GM23338 (cell line): Measurements from ENCODE around the gene GTSE1. TPM values are rescaled to one million over a fixed set of nuclear protein-coding genes. Genes with fewer than 3 reads are reported as not detected.

Experiments
- ATAC-seq: fragments of 200-7000 bp; cut with Tn5 transposase; 3 replicates; pipeline ENCODE4 v1.9.1; 2020
- DNase-seq: peaks from one replicate; pipeline ENCODE4 v3.0.0-alpha.2; 2015; ENCODE audit warnings: low spot score
- H2AFZ ChIP-seq: fragments of 200-600 bp; sonication (generic); 2 replicates; pipeline ENCODE4 v1.8.0; 2016; ENCODE audit warnings: antibody characterized with exemption, mild to moderate bottlenecking, moderate library complexity
- H3F3A ChIP-seq: fragments of 200-600 bp; sonication (generic); replicated peaks from 2 replicates; pipeline ENCODE4 v1.8.0; 2017; ENCODE audit warnings: antibody characterized with exemption, mixed run types, low read depth
- H3K27ac ChIP-seq: fragments of 200-600 bp; sonication (generic); 2 replicates; pipeline ENCODE4 v1.6.1; 2016; ENCODE audit warnings: low read depth
- H3K27me3 ChIP-seq: fragments of 200-600 bp; sonication (generic); 2 replicates; pipeline ENCODE4 v1.8.0; 2016; ENCODE audit warnings: mild to moderate bottlenecking, mixed run types, moderate library complexity; ENCODE audit not compliant: insufficient read depth
- H3K36me3 ChIP-seq: fragments of 200-600 bp; sonication (generic); 2 replicates; pipeline ENCODE4 v1.8.0; 2016; ENCODE audit warnings: mild to moderate bottlenecking; ENCODE audit not compliant: insufficient read depth
- H3K4me1 ChIP-seq: fragments of 200-600 bp; sonication (generic); 2 replicates; pipeline ENCODE4 v1.8.0; 2016; ENCODE audit warnings: mild to moderate bottlenecking, moderate library complexity; ENCODE audit not compliant: insufficient read depth
- H3K4me2 ChIP-seq: fragments of 200-600 bp; sonication (generic); 2 replicates; pipeline ENCODE4 v1.7.1; 2017; ENCODE audit warnings: mixed run types
- H3K4me3 ChIP-seq: fragments of 200-600 bp; sonication (generic); 2 replicates; pipeline ENCODE4 v1.6.1; 2016; ENCODE audit warnings: mixed run types
- H3K79me2 ChIP-seq: fragments of 200-600 bp; sonication (generic); replicated peaks from 2 replicates; pipeline ENCODE4 v1.8.0; 2017; ENCODE audit warnings: mild to moderate bottlenecking; ENCODE audit not compliant: insufficient read depth
- H3K9me2 ChIP-seq: fragments of 200-600 bp; sonication (generic); 2 replicates; pipeline ENCODE4 v1.8.0; 2017; ENCODE audit not compliant: insufficient read depth
- H4K20me1 ChIP-seq: fragments of 200-600 bp; sonication (generic); replicated peaks from 2 replicates; pipeline ENCODE4 v1.8.0; 2017; ENCODE audit warnings: mild to moderate bottlenecking; ENCODE audit not compliant: insufficient read depth
- H3K27ac Mint-ChIP-seq: 2 replicates; pipeline ENCODE4 v1.8.0; 2020; ENCODE audit warnings: inconsistent platforms, mild to moderate bottlenecking, moderate library complexity, mixed read lengths
- H3K27me3 Mint-ChIP-seq: 3 replicates; pipeline ENCODE4 v1.8.0; 2022; ENCODE audit warnings: low read depth, mild to moderate bottlenecking, moderate library complexity, mixed read lengths, inconsistent platforms; ENCODE audit not compliant: insufficient read depth, poor library complexity
- H3K36me3 Mint-ChIP-seq: 3 replicates; pipeline ENCODE4 v1.8.0; 2021; ENCODE audit warnings: low read depth, mild to moderate bottlenecking, inconsistent platforms, moderate library complexity, mixed read lengths
- H3K4me1 Mint-ChIP-seq: 3 replicates; pipeline ENCODE4 v1.8.0; 2020; ENCODE audit warnings: mild to moderate bottlenecking, inconsistent platforms, mixed read lengths
- H3K4me3 Mint-ChIP-seq: 3 replicates; pipeline ENCODE4 v1.8.0; 2021; ENCODE audit warnings: moderate library complexity, mild to moderate bottlenecking, inconsistent platforms, mixed read lengths
- H3K9me3 Mint-ChIP-seq: 3 replicates; pipeline ENCODE4 v1.8.0; 2020; ENCODE audit warnings: moderate library complexity, mild to moderate bottlenecking, inconsistent platforms, mixed read lengths
- CTCF ChIP-seq, 2 experiments: fragments of 200-600 bp in 1 of 2; sonication (generic) in 1 of 2; conservative IDR thresholded peaks; 2 replicates each; pipeline versions ENCODE4 v1.5.1 to v1.6.1; 2016 to 2017; ENCODE audit warnings: antibody characterized with exemption in 2 of 2, low read depth in 2 of 2, mild to moderate bottlenecking in 2 of 2, moderate library complexity in 1 of 2
- ETS1 ChIP-seq: IDR thresholded peaks from 2 replicates; pipeline ENCODE4 v1.6.1; 2016; ENCODE audit warnings: antibody characterized with exemption
- NANOG ChIP-seq: IDR thresholded peaks from 2 replicates; pipeline ENCODE4 v1.6.1; 2016; ENCODE audit warnings: antibody characterized with exemption, borderline replicate concordance
- POLR2AphosphoS5 ChIP-seq: IDR thresholded peaks from 2 replicates; pipeline ENCODE4 v1.6.1; 2016; ENCODE audit warnings: antibody characterized with exemption, low read depth
- REST ChIP-seq: IDR thresholded peaks from one replicate; pipeline ENCODE4 v1.6.1; 2018; ENCODE audit warnings: antibody characterized with exemption; ENCODE audit not compliant: unreplicated experiment
- STAT1 ChIP-seq: IDR thresholded peaks from one replicate; pipeline ENCODE4 v1.6.1; 2016; ENCODE audit warnings: antibody characterized with exemption; ENCODE audit not compliant: unreplicated experiment
- ZNF114 ChIP-seq: fragments of 250-450 bp; sonication (Bioruptor Pico); IDR thresholded peaks from 2 replicates; pipeline ENCODE4 v1.5.0; 2020; ENCODE audit warnings: mild to moderate bottlenecking, moderate library complexity
- ZNF331 ChIP-seq: fragments of 250-450 bp; sonication (Bioruptor Pico); IDR thresholded peaks from 2 replicates; pipeline ENCODE4 v1.5.0; 2020; ENCODE audit warnings: low read depth, mild to moderate bottlenecking, moderate library complexity
- polyA plus RNA-seq: library from polyadenylated mRNA; unstranded; fragments of >200 nt; fragmentation: Nextera tagmentation; extraction: Ambion mirVana; gene quantifications from 2 replicates; pipeline ENCODE4 v1.2.1, GENCODE V29; 2016
- total RNA-seq: library from RNA; depleted of rRNA; stranded (reverse); fragments of >200 nt; shearing (Covaris generic); gene quantifications from 2 replicates; pipeline ENCODE4 v1.2.3, GENCODE V29; 2014

Gene GTSE1
- total and polyA plus RNA-seq, 2 experiments from 2014 or later: 26.3 to 28.6 TPM

- TF ChIP-seq REST (no peak), STAT1 (no peak)
These were observed 2.4 kb downstream of the GTSE1 start (continued) for GRCh38 chr22:46299101-46299500.

GRCh38 chr22:46300491-46300890 lies 3.8 kb downstream of the GTSE1 start:
- Mint-ChIP-seq H3K4me1 (peaks cover 15% of the 10 kb centered on the region), H3K27ac (no peak overlapping the region), H3K4me3 (no peak overlapping the region), H3K27me3 (peaks cover 12% of the 10 kb centered on the region), H3K36me3 (peaks cover 36% of the 10 kb centered on the region), H3K9me3 (peaks cover 2% of the 10 kb centered on the region; the same call in 1 of the 3 replicates)
- H2AFZ ChIP-seq: no peak overlapping the region
- no peak for ATAC-seq
- H3K4me3 ChIP-seq: no peak overlapping the region
- H3K79me2 ChIP-seq: peaks cover 64% of the 10 kb centered on the region
- H3K36me3 ChIP-seq: no peaks in the 10 kb centered on the region; the same call in 1 of the 2 replicates
- DNase-seq: no peak
- no peak overlapping the region for H3K27ac ChIP-seq
- no peaks in the 10 kb centered on the region; the same call in 1 of the 2 replicates for H3F3A ChIP-seq
- peaks cover 10% of the 10 kb centered on the region for H3K4me1 ChIP-seq
- no peak for TF ChIP-seq ETS1
- TF ChIP-seq ZNF114 (CRISPR knock-in tag): no peak
- no peak for TF ChIP-seq POLR2AphosphoS5
- TF ChIP-seq NANOG: no peak
- H4K20me1 ChIP-seq: peaks cover 16% of the 10 kb centered on the region; the same call in 1 of the 2 replicates
- no peaks in the 10 kb centered on the region for H3K9me2 ChIP-seq
- no peak overlapping the region for H3K4me2 ChIP-seq
- H3K27me3 ChIP-seq: no peaks in the 10 kb centered on the region

GRCh38 chr22:46303347-46303965 lies 6.8 kb downstream of the GTSE1 start:
- H3K4me3 ChIP-seq: no peak overlapping the region
- no peaks in the 10 kb centered on the region for H3K9me3 Mint-ChIP-seq
- H3K27me3 Mint-ChIP-seq: no peaks in the 10 kb centered on the region
- TF ChIP-seq POLR2AphosphoS5: no peak
- TF ChIP-seq CTCF (conservative IDR thresholded peaks at IDR 0.05; ENCODE audit: low read depth in 2 of 2): no peak
- no peak for TF ChIP-seq ZNF331 (CRISPR knock-in tag)
- TF ChIP-seq NANOG: no peak
- no peaks in the 10 kb centered on the region for H3K27me3 ChIP-seq
- no peaks in the 10 kb centered on the region; the same call in 1 of the 2 replicates for H3K36me3 ChIP-seq
- H4K20me1 ChIP-seq: peaks cover 19% of the 10 kb centered on the region; the same call in 1 of the 2 replicates
- peaks cover 4% of the 10 kb centered on the region for H3K4me1 Mint-ChIP-seq
- H3K4me3 Mint-ChIP-seq: no peak overlapping the region
- H3K79me2 ChIP-seq: peaks cover 80% of the 10 kb centered on the region
- H3K36me3 Mint-ChIP-seq: peaks cover 40% of the 10 kb centered on the region
- DNase-seq: no peak
- H3K27ac Mint-ChIP-seq: no peak overlapping the region
- no peaks in the 10 kb centered on the region for H3F3A ChIP-seq
- no peak overlapping the region for H2AFZ ChIP-seq
- no peaks in the 10 kb centered on the region for H3K9me2 ChIP-seq
- H3K4me1 ChIP-seq: no peaks in the 10 kb centered on the region
- no peak for ATAC-seq
- no peak overlapping the region; the same call in 1 of the 2 replicates for H3K27ac ChIP-seq
- H3K4me2 ChIP-seq: no peak overlapping the region
